GM15510 (cell line): ENCODE measurements around the gene GTF2IRD1.

Experiments
- POLR2A ChIP-seq: IDR thresholded peaks from 3 replicates; pipeline ENCODE4 v1.6.1; 2011; ENCODE audit warnings: borderline replicate concordance; ENCODE audit not compliant: insufficient read length; ENCODE audit errors: extremely low read depth

Gene GTF2IRD1

DNA sequence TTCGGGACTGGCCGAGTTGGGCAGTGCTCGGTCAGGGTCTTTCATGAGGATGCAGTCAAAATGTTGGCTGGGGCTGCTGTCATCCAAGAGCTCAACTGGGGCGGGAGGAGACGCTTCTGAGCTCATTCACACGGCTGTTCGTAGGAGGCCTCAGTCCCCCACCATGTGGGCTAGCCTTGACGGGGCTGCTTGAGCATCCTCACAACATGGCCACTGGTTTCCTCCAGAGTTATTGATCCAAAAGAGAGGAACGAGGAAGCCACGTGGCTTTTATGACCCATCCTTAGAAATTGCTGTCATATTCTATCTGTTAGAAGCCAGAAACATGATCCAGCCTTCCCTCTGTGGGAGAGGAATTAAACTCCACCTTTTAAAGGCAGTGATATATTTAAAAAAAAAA, 68.1 kb downstream of the GTF2IRD1 start:
- no peak for TF ChIP-seq POLR2A

DNA sequence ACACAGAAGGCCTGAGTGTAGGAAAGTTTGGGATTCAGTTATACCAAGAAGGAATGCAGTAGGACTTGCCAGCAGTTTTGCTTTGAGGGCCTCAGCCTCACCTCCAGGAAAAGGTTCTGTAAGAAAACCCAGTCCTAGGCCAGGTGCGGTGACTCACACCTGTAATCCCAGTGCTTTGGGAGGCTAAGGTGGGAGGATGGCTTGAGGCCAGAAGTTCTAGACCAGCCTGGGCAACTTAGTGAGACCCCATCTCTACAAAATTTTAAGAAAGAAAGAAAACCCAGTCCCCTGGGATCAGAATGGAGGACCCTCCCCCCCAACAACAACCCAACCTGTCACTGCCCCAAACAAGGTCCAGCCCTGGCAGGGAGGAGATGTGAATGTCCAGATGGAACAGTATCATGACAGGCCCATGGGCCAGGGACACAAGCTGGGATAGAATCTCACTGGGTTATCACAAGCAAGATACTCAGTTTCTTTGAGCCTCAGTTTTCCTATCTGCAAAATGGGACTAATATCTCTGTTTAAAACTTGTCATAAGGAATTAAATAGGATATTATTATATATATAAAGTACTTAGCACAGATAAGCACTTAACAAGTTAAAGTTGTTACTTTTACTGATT, 68.7 kb downstream of the GTF2IRD1 start:
- TF ChIP-seq POLR2A, result no peak

DNA sequence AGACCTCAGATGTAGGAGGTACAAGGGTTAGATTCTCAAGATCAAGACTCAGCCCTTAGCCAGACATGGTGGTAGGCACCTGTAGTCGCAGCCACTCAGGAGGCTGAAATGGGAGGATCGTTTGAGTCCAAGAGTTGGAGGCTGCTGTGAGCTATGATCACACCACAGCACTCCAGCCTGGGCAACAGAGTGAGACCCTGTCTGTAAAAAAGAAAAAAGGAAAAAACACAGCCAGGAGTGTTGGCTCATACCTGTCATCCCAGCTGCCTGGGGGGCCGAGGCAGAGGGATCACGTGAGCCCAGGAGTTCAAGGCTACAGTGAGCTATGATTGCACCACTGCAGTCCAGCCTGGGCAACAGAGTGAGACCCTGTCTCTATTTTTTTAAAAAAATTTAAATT, 69.3 kb downstream of the GTF2IRD1 start:
- no peak for TF ChIP-seq POLR2A

GRCh38 chr7:74525140-74525539, 71.4 kb downstream of the GTF2IRD1 start:
- TF ChIP-seq POLR2A, result no peak

GRCh38 chr7:74525881-74526280, 72.2 kb downstream of the GTF2IRD1 start:
- no peak for TF ChIP-seq POLR2A

GRCh38 chr7:74526780-74527179, 73.1 kb downstream of the GTF2IRD1 start:
- TF ChIP-seq POLR2A, result no peak

- no peak for TF ChIP-seq POLR2A
These were observed 74.1 kb downstream of the GTF2IRD1 start for GRCh38 chr7:74527842-74528241.

GRCh38 chr7:74535951-74536356, 82.2 kb downstream of the GTF2IRD1 start:
- no peak for TF ChIP-seq POLR2A

- no peak for TF ChIP-seq POLR2A
These were observed 88.9 kb downstream of the GTF2IRD1 start for GRCh38 chr7:74542558-74543117.

DNA sequence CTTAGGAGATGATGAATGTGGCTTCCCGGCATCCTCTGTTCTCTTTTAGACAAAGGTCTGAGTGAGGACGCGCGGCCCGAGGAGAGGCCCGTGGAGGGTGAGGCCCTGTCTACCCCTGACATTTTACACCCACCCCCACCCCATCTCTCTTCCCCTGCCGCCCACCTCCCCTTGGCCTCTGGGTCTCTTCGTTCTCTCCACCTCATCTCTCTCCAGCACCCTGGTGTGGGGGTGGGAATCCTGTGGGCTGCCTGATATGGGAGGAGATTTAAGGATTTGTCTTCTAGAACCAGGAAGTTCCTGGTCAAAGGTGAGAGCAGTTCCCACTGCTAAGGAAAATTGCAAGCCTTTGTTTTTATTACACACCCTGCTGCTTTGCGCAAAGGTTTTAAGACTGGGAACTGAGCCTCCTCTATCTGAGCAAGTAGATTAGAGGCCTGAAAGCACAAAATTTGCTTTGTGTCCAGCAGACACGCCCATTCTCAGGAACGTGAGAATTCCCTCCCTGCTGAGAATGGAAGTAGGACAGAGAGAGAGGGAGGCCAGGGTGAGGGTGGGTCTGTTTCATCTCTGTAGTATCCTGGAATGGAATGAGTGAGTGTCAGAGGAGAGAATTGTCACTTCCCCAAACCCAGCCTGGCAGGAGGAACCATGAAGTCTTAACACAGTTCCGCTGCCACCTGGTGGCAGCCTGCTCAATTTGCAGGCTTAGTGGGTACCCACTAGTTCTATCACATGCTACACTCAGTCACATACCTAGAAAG, 91.2 kb downstream of the GTF2IRD1 start:
- no peak for TF ChIP-seq POLR2A

- no peak for TF ChIP-seq POLR2A
These were observed 92.2 kb downstream of the GTF2IRD1 start for GRCh38 chr7:74545921-74546320.

- no peak for TF ChIP-seq POLR2A
These were observed 100.5 kb downstream of the GTF2IRD1 start for GRCh38 chr7:74554178-74554577.

GRCh38 chr7:74560086-74560719, 106.5 kb downstream of the GTF2IRD1 start:
- no peak for TF ChIP-seq POLR2A

DNA sequence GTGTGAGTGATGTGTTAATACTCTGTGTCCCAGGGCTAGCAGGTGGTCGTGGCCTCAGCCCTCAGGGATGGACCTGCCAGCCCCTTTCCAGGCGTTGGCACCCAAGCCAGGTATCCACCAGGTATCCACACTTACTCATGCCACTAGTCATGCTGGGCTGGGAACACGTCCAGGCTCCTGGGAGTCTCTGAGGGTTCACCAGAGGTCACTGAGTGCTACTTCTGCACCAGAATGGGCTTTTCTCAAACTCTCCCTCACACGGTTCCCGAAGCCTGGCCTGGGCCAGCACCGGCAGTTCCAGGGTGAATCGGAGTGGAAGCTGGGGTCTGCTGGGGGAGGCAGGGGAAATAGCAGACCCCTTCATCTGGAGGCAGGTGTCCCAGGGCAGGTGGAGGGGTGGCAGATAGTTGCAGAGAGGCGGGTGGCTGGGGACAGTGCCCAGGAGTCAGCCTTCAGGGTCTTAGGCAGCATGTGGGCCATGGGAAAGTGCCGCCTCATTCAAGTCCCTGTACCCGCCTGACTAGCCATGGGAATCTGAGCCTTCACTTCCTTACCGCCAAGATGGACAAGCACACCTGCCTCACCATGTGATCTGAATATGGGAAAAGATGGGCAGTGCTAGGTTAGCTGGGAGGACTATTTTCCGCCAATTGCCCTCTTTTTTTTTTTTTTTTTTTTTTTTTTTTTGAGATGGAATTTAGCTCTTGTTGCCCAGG, 108.3 kb downstream of the GTF2IRD1 start:
- no peak for TF ChIP-seq POLR2A

- no peak for TF ChIP-seq POLR2A
These were observed 113.6 kb downstream of the GTF2IRD1 start for GRCh38 chr7:74567318-74567668.
